IPS DF 6.9 (cell line): ENCODE data around the gene NFKBIL1.

Experiments
- DNase-seq: peaks from one replicate; pipeline ENCODE4 v3.0.0-alpha.2; 2013; ENCODE audit warnings: low read depth, low spot score
- H3K27ac ChIP-seq: one replicate; pipeline ENCODE4 v1.5.1; 2013; ENCODE audit warnings: low read length, control low read depth
- H3K27me3 ChIP-seq: 2 replicates; pipeline ENCODE4 v1.6.1; 2013; ENCODE audit warnings: mild to moderate bottlenecking, low read length; ENCODE audit not compliant: control insufficient read depth, insufficient read depth
- H3K36me3 ChIP-seq: 2 replicates; pipeline ENCODE4 v1.6.1; 2013; ENCODE audit warnings: low read length; ENCODE audit not compliant: control insufficient read depth, insufficient read depth
- H3K4me1 ChIP-seq: 2 replicates; pipeline ENCODE4 v1.6.1; 2013; ENCODE audit warnings: low read length; ENCODE audit not compliant: control insufficient read depth, insufficient read depth
- H3K4me3 ChIP-seq: 2 replicates; pipeline ENCODE4 v1.5.1; 2013; ENCODE audit warnings: mild to moderate bottlenecking, low read length
- H3K9me3 ChIP-seq: 2 replicates; pipeline ENCODE4 v1.6.1; 2013; ENCODE audit warnings: low read length, inconsistent platforms; ENCODE audit not compliant: control insufficient read depth, insufficient read depth
- WGBS: extraction: QIAGEN DNeasy Blood & Tissue Kit; methylation state at CpG from one replicate; pipeline ENCODE4 v1.1.7; 2013; ENCODE audit warnings: mixed read lengths, missing lambda C conversion rate; ENCODE audit not compliant: insufficient read length, insufficient coverage; 5-methylcytosine and 5-hydroxymethylcytosine counted together

NFKBIL1 gene

DNA sequence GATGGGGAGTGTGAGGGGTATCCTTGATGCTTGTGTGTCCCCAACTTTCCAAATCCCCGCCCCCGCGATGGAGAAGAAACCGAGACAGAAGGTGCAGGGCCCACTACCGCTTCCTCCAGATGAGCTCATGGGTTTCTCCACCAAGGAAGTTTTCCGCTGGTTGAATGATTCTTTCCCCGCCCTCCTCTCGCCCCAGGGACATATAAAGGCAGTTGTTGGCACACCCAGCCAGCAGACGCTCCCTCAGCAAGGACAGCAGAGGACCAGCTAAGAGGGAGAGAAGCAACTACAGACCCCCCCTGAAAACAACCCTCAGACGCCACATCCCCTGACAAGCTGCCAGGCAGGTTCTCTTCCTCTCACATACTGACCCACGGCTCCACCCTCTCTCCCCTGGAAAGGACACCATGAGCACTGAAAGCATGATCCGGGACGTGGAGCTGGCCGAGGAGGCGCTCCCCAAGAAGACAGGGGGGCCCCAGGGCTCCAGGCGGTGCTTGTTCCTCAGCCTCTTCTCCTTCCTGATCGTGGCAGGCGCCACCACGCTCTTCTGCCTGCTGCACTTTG is 28.0 kb downstream of the NFKBIL1 start, which contains the start of gene TNF:
TNF (plus strand) TSS at position 231 of the 567 bp plus-strand sequence; CDS start at position 408, 177 bp downstream.
- Histone ChIP-seq H3K4me1 (no peaks in the 10 kb centered on the region; the same call in 1 of the 2 replicates), H3K27me3 (no peaks in the 10 kb centered on the region), H3K4me3 (no peak within 1 kb of the TSS), H3K36me3 (no peaks in the 10 kb centered on the region), H3K9me3 (no peaks in the 10 kb centered on the region), H3K27ac (no peak within 1 kb of the TSS)
- DNase-seq, result no peak
- WGBS, result no CpG with 5 or more reads among the region's 19 CpGs

DNA sequence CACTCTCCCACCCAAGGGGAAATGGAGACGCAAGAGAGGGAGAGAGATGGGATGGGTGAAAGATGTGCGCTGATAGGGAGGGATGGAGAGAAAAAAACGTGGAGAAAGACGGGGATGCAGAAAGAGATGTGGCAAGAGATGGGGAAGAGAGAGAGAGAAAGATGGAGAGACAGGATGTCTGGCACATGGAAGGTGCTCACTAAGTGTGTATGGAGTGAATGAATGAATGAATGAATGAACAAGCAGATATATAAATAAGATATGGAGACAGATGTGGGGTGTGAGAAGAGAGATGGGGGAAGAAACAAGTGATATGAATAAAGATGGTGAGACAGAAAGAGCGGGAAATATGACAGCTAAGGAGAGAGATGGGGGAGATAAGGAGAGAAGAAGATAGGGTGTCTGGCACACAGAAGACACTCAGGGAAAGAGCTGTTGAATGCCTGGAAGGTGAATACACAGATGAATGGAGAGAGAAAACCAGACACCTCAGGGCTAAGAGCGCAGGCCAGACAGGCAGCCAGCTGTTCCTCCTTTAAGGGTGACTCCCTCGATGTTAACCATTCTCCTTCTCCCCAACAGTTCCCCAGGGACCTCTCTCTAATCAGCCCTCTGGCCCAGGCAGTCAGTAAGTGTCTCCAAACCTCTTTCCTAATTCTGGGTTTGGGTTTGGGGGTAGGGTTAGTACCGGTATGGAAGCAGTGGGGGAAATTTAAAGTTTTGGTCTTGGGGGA is 28.7 kb downstream of the NFKBIL1 start:
- Histone ChIP-seq H3K27me3 (no peaks in the 10 kb centered on the region), H3K27ac (no peak overlapping the region)

DNA sequence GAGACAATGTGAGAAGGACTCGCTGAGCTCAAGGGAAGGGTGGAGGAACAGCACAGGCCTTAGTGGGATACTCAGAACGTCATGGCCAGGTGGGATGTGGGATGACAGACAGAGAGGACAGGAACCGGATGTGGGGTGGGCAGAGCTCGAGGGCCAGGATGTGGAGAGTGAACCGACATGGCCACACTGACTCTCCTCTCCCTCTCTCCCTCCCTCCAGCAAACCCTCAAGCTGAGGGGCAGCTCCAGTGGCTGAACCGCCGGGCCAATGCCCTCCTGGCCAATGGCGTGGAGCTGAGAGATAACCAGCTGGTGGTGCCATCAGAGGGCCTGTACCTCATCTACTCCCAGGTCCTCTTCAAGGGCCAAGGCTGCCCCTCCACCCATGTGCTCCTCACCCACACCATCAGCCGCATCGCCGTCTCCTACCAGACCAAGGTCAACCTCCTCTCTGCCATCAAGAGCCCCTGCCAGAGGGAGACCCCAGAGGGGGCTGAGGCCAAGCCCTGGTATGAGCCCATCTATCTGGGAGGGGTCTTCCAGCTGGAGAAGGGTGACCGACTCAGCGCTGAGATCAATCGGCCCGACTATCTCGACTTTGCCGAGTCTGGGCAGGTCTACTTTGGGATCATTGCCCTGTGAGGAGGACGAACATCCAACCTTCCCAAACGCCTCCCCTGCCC is 29.6 kb downstream of the NFKBIL1 start:
- Histone ChIP-seq H3K9me3 (no peaks in the 10 kb centered on the region), H3K36me3 (no peaks in the 10 kb centered on the region), H3K27me3 (no peaks in the 10 kb centered on the region), H3K27ac (no peak overlapping the region), H3K4me1 (no peaks in the 10 kb centered on the region; the same call in 1 of the 2 replicates), H3K4me3 (no peak overlapping the region)
- DNase-seq, result no peak
- no CpG with 5 or more reads among the region's 19 CpGs for WGBS

More for the DNA sequence above, 28.7 kb downstream of the NFKBIL1 start:
- Histone ChIP-seq H3K4me1 (no peaks in the 10 kb centered on the region; the same call in 1 of the 2 replicates), H3K4me3 (no peak overlapping the region), H3K36me3 (no peaks in the 10 kb centered on the region), H3K9me3 (no peaks in the 10 kb centered on the region)
- no peak for DNase-seq
- 100% methylated on average over 5 of the region's 8 CpGs for WGBS

DNA sequence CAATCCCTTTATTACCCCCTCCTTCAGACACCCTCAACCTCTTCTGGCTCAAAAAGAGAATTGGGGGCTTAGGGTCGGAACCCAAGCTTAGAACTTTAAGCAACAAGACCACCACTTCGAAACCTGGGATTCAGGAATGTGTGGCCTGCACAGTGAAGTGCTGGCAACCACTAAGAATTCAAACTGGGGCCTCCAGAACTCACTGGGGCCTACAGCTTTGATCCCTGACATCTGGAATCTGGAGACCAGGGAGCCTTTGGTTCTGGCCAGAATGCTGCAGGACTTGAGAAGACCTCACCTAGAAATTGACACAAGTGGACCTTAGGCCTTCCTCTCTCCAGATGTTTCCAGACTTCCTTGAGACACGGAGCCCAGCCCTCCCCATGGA is 30.2 kb downstream of the NFKBIL1 start:
- H3K4me1 ChIP-seq, result no peaks in the 10 kb centered on the region; the same call in 1 of the 2 replicates
- no peaks in the 10 kb centered on the region for H3K27me3 ChIP-seq

DNA sequence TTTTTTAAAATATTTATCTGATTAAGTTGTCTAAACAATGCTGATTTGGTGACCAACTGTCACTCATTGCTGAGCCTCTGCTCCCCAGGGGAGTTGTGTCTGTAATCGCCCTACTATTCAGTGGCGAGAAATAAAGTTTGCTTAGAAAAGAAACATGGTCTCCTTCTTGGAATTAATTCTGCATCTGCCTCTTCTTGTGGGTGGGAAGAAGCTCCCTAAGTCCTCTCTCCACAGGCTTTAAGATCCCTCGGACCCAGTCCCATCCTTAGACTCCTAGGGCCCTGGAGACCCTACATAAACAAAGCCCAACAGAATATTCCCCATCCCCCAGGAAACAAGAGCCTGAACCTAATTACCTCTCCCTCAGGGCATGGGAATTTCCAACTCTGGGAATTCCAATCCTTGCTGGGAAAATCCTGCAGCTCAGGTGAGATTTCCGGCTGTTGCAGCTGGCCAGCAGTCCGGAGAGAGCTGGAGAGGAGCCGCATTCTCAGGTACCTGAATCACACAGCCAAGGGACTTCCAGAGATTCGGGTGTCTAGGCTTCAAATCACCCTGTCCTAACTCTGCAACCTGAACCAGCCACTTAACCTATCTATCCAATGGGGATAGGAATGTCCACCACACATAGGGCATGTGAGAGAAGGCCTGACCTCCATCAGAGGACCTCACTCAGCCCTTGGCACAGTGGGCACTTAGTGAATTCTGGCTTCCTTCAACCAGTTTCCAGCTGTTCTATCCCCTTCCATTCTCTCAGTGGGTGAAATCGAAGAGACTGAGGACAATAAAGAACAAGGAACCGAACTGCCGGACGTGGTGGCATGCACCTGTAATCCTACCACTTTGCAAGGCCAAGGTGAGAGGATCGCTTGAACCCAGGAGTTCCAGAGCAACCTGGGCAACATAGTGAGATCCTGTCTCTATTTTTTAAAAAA is 31.0 kb downstream of the NFKBIL1 start:
- no CpG with 5 or more reads among the region's 12 CpGs for WGBS
- Histone ChIP-seq H3K4me3 (no peak overlapping the region), H3K27ac (no peak overlapping the region)

More for the DNA sequence above, 30.2 kb downstream of the NFKBIL1 start:
- Histone ChIP-seq H3K9me3 (no peaks in the 10 kb centered on the region), H3K4me3 (no peak overlapping the region), H3K27ac (no peak overlapping the region), H3K36me3 (no peaks in the 10 kb centered on the region)
- no CpG with 5 or more reads among the region's 3 CpGs for WGBS
- no peak for DNase-seq

DNA sequence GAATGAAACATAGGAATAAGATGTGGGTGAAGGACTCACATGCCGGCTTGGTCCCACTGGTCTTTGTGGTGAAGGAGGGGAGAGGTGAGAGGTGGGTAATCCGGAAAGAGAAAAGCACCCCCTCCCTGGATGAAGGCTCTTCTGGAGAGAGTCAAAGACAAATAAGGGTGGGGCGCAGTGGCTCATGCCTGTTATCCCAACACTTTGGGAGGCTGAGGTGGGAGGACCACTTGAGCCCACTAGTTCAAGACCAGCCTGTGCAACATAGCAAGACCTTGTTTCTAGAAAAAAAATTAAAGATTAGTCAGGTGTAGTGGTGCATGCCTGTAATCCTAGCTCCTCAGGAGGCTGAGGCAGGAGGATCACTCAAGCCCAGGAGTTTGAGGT is 31.7 kb downstream of the NFKBIL1 start:
- Histone ChIP-seq H3K9me3 (no peaks in the 10 kb centered on the region), H3K36me3 (no peaks in the 10 kb centered on the region), H3K27me3 (no peaks in the 10 kb centered on the region), H3K27ac (no peak overlapping the region), H3K4me1 (no peaks in the 10 kb centered on the region; the same call in 1 of the 2 replicates), H3K4me3 (no peak overlapping the region)
- no CpG with 5 or more reads among the region's 3 CpGs for WGBS
- no peak for DNase-seq

More for the DNA sequence above, 31.0 kb downstream of the NFKBIL1 start:
- H3K9me3 ChIP-seq, result no peaks in the 10 kb centered on the region
- H3K27me3 ChIP-seq, result no peaks in the 10 kb centered on the region
- H3K36me3 ChIP-seq, result no peaks in the 10 kb centered on the region
- no peak for DNase-seq
- no peaks in the 10 kb centered on the region; the same call in 1 of the 2 replicates for H3K4me1 ChIP-seq

DNA sequence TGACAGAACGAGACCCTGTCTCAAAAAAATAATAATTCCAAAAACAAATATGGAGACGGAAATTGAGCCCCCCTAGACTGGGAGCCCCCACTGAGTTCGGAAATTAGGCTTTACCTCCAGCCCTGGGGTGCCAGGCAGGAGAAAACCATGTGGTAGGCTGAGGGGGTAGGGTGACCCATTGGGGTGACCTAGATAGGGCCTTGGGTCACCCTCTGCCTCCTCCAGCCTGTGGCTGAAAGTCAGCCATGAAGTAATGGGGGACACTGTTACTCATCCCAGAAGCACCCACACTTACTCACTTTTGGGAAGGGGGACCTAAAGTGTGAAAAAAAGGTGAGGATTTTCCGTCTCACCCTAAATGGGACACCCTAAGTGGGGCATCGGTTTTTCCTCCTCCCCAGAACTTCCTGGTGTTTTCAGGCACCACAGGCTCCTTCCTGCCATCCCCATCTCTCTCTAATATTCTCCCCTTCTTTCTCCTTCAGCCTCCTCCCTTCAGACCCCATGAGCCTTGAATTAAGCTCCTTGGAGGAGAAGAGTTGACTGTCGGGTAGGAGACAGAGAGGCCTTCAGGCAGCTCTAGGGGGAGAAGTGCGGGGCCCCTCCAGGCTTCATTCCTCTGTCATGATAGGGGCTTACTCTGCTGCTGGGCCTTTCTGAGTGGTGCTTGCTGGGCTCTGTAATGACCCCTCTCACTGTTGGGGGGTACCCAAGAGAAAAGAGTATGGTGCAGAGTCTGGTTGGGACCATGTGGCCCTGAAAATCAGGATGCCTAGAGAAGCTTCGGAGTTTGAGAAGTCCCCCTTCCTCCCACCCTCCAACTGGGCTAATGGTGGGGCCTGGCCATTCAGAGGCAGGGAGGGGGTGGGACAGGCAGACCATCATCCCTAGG is 32.4 kb downstream of the NFKBIL1 start:
- Histone ChIP-seq H3K27ac (no peak overlapping the region), H3K27me3 (no peaks in the 10 kb centered on the region), H3K9me3 (no peaks in the 10 kb centered on the region), H3K36me3 (no peaks in the 10 kb centered on the region), H3K4me1 (no peaks in the 10 kb centered on the region; the same call in 1 of the 2 replicates), H3K4me3 (no peak overlapping the region; the same call in 1 of the 2 replicates)
- no CpG with 5 or more reads among the region's 8 CpGs for WGBS
- DNase-seq, result no peak

DNA sequence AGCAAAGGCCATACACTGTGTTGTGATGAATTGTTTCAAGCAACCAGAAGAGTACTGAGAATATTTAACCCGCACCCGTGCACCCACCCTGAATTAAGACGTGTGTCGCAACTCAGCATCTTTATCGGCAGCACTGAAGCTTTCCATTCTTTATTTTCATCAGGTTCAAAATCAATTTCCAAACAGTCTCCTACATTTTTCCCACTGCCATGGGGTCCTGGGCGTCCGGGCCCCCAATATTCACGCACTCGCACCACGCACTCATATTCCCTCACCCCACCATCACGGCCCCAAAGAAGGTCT is 33.0 kb downstream of the NFKBIL1 start:
- no peaks in the 10 kb centered on the region for H3K9me3 ChIP-seq
- H3K36me3 ChIP-seq, result no peaks in the 10 kb centered on the region
- no peaks in the 10 kb centered on the region for H3K27me3 ChIP-seq
- no CpG with 5 or more reads among the region's 11 CpGs for WGBS
- H3K4me1 ChIP-seq, result no peaks in the 10 kb centered on the region; the same call in 1 of the 2 replicates
- peak overlapping the region; percentile 56; the same call in 1 of the 2 replicates for H3K4me3 ChIP-seq
- no peak for DNase-seq
- no peak overlapping the region for H3K27ac ChIP-seq

DNA sequence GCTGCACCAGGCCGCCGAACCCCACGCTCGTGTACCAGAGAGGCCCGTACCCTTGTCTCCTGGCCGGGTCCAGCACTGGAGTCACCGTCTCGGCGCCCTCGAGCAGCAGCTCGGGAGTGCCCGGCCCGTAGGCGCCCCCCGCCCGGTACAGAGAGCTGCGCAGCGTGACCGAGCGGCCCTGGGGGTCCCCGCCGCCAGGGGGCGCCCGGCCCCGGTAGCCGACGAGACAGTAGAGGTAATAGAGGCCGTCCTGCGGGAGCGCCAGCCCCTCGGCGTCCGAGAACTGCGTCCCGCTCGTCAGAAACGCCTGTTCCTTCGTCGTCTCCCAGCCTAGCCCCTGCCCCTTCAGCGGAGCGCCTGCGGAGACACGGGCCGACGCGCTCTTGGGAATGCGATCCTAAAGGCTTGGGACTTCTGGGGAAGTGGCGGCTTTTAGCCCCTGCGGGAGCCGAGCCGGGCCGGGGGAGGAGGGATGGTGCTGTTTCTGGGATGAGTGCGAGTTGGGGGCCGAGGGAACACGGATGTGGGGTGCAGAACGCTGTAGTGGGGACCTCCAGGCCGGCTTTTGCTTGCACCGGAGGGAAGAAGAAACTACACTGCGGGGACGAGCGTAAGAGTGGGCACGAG is 33.5 kb downstream of the NFKBIL1 start:
- no peaks in the 10 kb centered on the region for H3K9me3 ChIP-seq
- peak overlapping the region; percentile 56 for H3K4me3 ChIP-seq
- no peaks in the 10 kb centered on the region for H3K36me3 ChIP-seq
- no peaks in the 10 kb centered on the region for H3K27me3 ChIP-seq
- WGBS, result no CpG with 5 or more reads among the region's 62 CpGs
- H3K4me1 ChIP-seq, result no peaks in the 10 kb centered on the region; the same call in 1 of the 2 replicates
- no peak for DNase-seq
- H3K27ac ChIP-seq, result no peak overlapping the region
